HepG2 (cell line): Measurements from ENCODE around the gene A1CF. TPM values are rescaled to one million over a fixed set of nuclear protein-coding genes. Genes with fewer than 3 reads are reported as not detected.

ENCODE experiments used
- ATAC-seq: fragments of 200-7000 bp; cut with Tn5 transposase; 3 replicates; pipeline ENCODE4 v1.9.1; 2020; ENCODE audit warnings: mild to moderate bottlenecking, moderate library complexity
- BruUV-seq: library from RNA; stranded (reverse); fragments of 400-500 nt; replicated peaks from 2 replicates; lab custom pipeline; 2021; lab: Mats Ljungman, UMichigan
- CTCF ChIA-PET: fragments of 300-600 bp; formaldehyde crosslinking; extraction: SDS; loops from one replicate; lab custom pipeline; 2021; ENCODE audit warnings: low total read pairs, inconsistent platforms, low intra/inter-chr PET ratio; lab: Yijun Ruan, JAX
- POLR2A ChIA-PET: fragments of 350-600 bp; sonication (Branson Sonifier 250); formaldehyde crosslinking; loops from one replicate; lab custom pipeline; 2020; ENCODE audit warnings: antibody characterized with exemption, inconsistent platforms; lab: Yijun Ruan, JAX
- DNase-seq: peaks from one replicate; pipeline ENCODE4 v3.0.0-alpha.2; 2015; ENCODE audit warnings: low spot score
- FAIRE-seq: peaks from 3 replicates; lab custom pipeline; 2011; peaks lifted over from hg19 to GRCh38; lab: Jason Lieb, UNC
- H2AFZ ChIP-seq: one replicate; pipeline ENCODE4 v1.6.1; 2011; ENCODE audit warnings: low read length, inconsistent platforms
- H3K27ac ChIP-seq: fragments of 300-600 bp; 3 replicates; pipeline ENCODE4 v1.8.0; 2011; ENCODE audit warnings: mixed run types, mild to moderate bottlenecking, mixed read lengths, low read length, inconsistent platforms; ENCODE audit not compliant: insufficient read depth; ENCODE audit errors: extremely low read length
- H3K27me3 ChIP-seq, 2 experiments: fragments of 200-600 bp in 1 of 2; 2 replicates in 1 of 2; 3 replicates in 1 of 2; pipeline versions ENCODE4 v1.6.0 to v1.8.0; 2011; ENCODE audit warnings: low read length in 2 of 2, mild to moderate bottlenecking in 2 of 2, moderate library complexity in 2 of 2, inconsistent platforms in 1 of 2; ENCODE audit not compliant: insufficient read depth in 2 of 2, control insufficient read depth in 1 of 2
- H3K36me3 ChIP-seq, 2 experiments: fragments of 200-600 bp in 1 of 2; replicated peaks in 1 of 2; 2 replicates in 1 of 2; 3 replicates in 1 of 2; pipeline versions ENCODE4 v1.5.1 to v1.8.0; 2011; ENCODE audit warnings: low read length in 2 of 2, inconsistent platforms in 1 of 2; ENCODE audit not compliant: insufficient read depth in 2 of 2, control insufficient read depth in 1 of 2
- H3K4me1 ChIP-seq: 2 replicates; pipeline ENCODE4 v1.5.1; 2012; ENCODE audit warnings: low read length, inconsistent platforms; ENCODE audit not compliant: insufficient read depth
- H3K4me2 ChIP-seq: 2 replicates; pipeline ENCODE4 v1.6.0; 2011; ENCODE audit warnings: low read depth, low read length, inconsistent platforms
- H3K4me3 ChIP-seq, 3 experiments: fragments of 200-600 bp in 1 of 3; sonication (generic), shearing (Covaris generic) in 1 of 3; replicated peaks in 1 of 3; 2 replicates each; pipeline ENCODE4 v1.5.1; 2011 to 2016; ENCODE audit warnings: low read length in 3 of 3, inconsistent platforms in 2 of 3, low read depth in 2 of 3, mild to moderate bottlenecking in 2 of 3, control low read depth in 1 of 3, mixed read lengths in 1 of 3; ENCODE audit not compliant: insufficient read depth in 1 of 3
- H3K79me2 ChIP-seq: one replicate; pipeline ENCODE4 v1.6.1; 2011; ENCODE audit warnings: low read length, inconsistent platforms; ENCODE audit not compliant: insufficient read depth
- H3K9ac ChIP-seq: 2 replicates; pipeline ENCODE4 v1.6.0; 2011; ENCODE audit warnings: mild to moderate bottlenecking, low read depth, low read length, inconsistent platforms; ENCODE audit not compliant: insufficient read depth
- H3K9me3 ChIP-seq: 2 replicates; pipeline ENCODE4 v1.5.1; 2012; ENCODE audit warnings: mild to moderate bottlenecking, low read length
- H4K20me1 ChIP-seq: 2 replicates; pipeline ENCODE4 v1.6.0; 2011; ENCODE audit warnings: inconsistent platforms, mild to moderate bottlenecking, low read length, moderate library complexity; ENCODE audit not compliant: insufficient read depth
- CEBPB ChIP-seq: IDR thresholded peaks from 2 replicates; pipeline ENCODE4 v1.6.1; 2011; ENCODE audit warnings: low read depth, low read length, improper control_type of control experiment, borderline replicate concordance
- ZNF207 ChIP-seq: fragments of 450-650 bp; IDR thresholded peaks from 2 replicates; pipeline ENCODE4 v1.6.1; 2016; ENCODE audit warnings: antibody characterized with exemption, borderline replicate concordance
- ZNF431 ChIP-seq: sonication (generic); formaldehyde crosslinking; IDR thresholded peaks from 2 replicates; pipeline ENCODE4 v1.9.0; 2022; ENCODE audit warnings: missing genetic modification reagents, low read depth, mild to moderate bottlenecking, borderline replicate concordance
- ZNF629 ChIP-seq: sonication (generic); formaldehyde crosslinking; conservative IDR thresholded peaks from 2 replicates; pipeline ENCODE4 v1.5.0; 2020; ENCODE audit warnings: missing genetic modification reagents
- ZNF644 ChIP-seq: IDR thresholded peaks from 2 replicates; pipeline ENCODE4 v1.6.1; 2016; ENCODE audit warnings: low read depth
- WGBS: methylation state at CpG from one replicate; pipeline ENCODE4 v1.1.6; 2017; ENCODE audit warnings: low lambda C conversion rate; 5-methylcytosine and 5-hydroxymethylcytosine counted together
- in situ Hi-C: cut with HindIII; loops from 2 replicates; pipeline ENCODE4 v1.10.0; 2017; ENCODE audit warnings: low pct_unique_long_range_greater_than_20kb; ENCODE audit not compliant: extremely low pct_ligation_motif_present
- intact Hi-C: fragments of 100-400 bp; cut with micrococcal nuclease; formaldehyde crosslinking; loops from one replicate; pipeline ENCODE4 v1.10.0; 2022; ENCODE audit not compliant: unreplicated experiment
- polyA plus RNA-seq, 8 experiments: library from polyadenylated mRNA; depleted of rRNA in 3 of 8; stranded (reverse) in 7 of 8; unstranded in 1 of 8; fragments of >200 nt; fragmentation: Illumina TruSeq in 4 of 8; extraction: Trizol in 4 of 8; gene quantifications; 2 replicates each; pipeline versions ENCODE4 v1.2.1 to v1.2.3, GENCODE V29; 2011 to 2016; ENCODE audit warnings: low read depth in 4 of 8, missing spikeins in 1 of 8, mixed read lengths in 1 of 8; ENCODE audit not compliant: insufficient read depth in 1 of 8
- total RNA-seq, 5 experiments: library from RNA; depleted of rRNA; stranded (reverse); fragments of >200 nt; fragmentation: Illumina TruSeq; extraction: Trizol; gene quantifications; 2 replicates each; pipeline ENCODE4 v1.2.3, GENCODE V29; 2016; ENCODE audit warnings: low read depth in 1 of 5

Gene A1CF
- total and polyA plus RNA-seq, 2 of the 13 experiments (the other 11 are each of a cell fraction or from before 2014, with no cell fraction given): 56.1 to 58.1 TPM

DNA sequence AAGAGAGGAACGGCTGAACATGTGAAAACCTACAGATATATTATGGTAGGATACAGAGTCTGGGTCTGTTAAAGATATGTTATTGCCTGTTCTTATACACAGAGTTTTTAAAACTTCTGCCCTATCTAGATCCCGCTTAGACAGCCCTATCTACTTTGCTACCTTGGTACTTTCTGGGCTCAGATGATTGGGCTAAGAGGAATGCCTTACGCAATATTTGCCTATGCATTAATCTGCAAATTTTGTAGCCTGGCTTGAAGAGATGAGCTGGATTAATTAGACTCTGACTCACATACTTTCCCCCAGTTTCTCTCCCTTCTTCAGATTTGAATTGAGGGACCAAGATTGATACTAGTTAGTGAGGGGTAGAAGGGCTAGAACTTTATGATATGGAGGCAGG lies 33.6 kb upstream of the A1CF start:
- DNase-seq (no peak), FAIRE-seq (no peak), ATAC-seq (no peak)
- H3K79me2 ChIP-seq: no peaks in the 10 kb centered on the region
- H3K4me2 ChIP-seq: no peak overlapping the region
- H3K36me3 ChIP-seq: no peaks in the 10 kb centered on the region
- 21% methylated on average over 3 of the region's 3 CpGs for WGBS
- no peaks in the 10 kb centered on the region for H4K20me1 ChIP-seq
- POLR2A ChIA-PET: no interaction called here
- H3K4me1 ChIP-seq: no peaks in the 10 kb centered on the region
- no peak overlapping the region for H3K27ac ChIP-seq
- no peak for TF ChIP-seq ZNF431 (CRISPR knock-in tag)
- TF ChIP-seq CEBPB: peak; percentile 53; the same call in 1 of the 2 replicates
- intact Hi-C loops (no loop called here), in situ Hi-C loops (no loop called here)
- no TSS peak for BruUV-seq
- CTCF ChIA-PET: no interaction called here
- H3K9ac ChIP-seq: no peak overlapping the region
- no peak overlapping the region for H3K4me3 ChIP-seq
- peaks cover 18% of the 10 kb centered on the region for H3K9me3 ChIP-seq
- no peaks in the 10 kb centered on the region for H3K27me3 ChIP-seq
- H2AFZ ChIP-seq: no peak overlapping the region

DNA sequence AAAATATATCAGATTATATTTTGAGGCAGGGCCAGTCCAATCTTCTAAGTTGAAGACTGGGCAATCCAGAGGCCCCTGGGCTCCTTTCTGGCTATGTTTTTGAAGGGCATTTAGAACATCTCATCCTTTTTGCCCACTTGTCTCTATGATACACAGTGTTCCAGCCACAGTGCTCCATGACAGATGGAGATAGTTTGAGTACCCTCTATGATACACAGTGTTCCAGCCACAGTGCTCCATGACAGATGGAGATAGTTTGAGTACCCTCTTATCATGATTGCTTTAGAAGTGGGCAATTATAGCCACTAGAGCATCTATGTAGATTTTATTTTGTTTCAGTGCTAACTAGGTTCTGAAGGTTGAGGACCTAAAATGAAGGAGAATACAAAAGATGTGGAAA lies 33.1 kb upstream of the A1CF start:
- CTCF ChIA-PET: no interaction called here
- in situ Hi-C loops: no loop called here

More for the DNA sequence above, 33.1 kb upstream of the A1CF start:
- no peak for FAIRE-seq
- Histone ChIP-seq H3K4me2 (no peak overlapping the region), H2AFZ (no peak overlapping the region), H4K20me1 (no peaks in the 10 kb centered on the region), H3K9me3 (peaks cover 13% of the 10 kb centered on the region)
- TF ChIP-seq ZNF644 (CRISPR knock-in tag) (no peak), ZNF207 (no peak), ZNF629 (CRISPR knock-in tag) (no peak)
- TF ChIP-seq, all 625 proteins: peak for 0
- Histone ChIP-seq H3K27ac (no peak overlapping the region), H3K9ac (no peak overlapping the region), H3K4me3 (no peak overlapping the region), H3K79me2 (no peaks in the 10 kb centered on the region), H3K4me1 (no peaks in the 10 kb centered on the region), H3K36me3 (no peaks in the 10 kb centered on the region), H3K27me3 (no peaks in the 10 kb centered on the region)
- ATAC-seq (no peak), DNase-seq (no peak)
- intact Hi-C loops: no loop called here
- no TSS peak for BruUV-seq
- POLR2A ChIA-PET: no interaction called here
